Testis (tissue), 2 donors: Measurements from ENCODE around the gene ADAMTS6.

Experiments used
- POLR2A ChIP-seq: fragments of 450-650 bp; IDR thresholded peaks from one replicate; pipeline ENCODE4 v1.6.1; 2017; ENCODE audit warnings: antibody characterized with exemption, mild to moderate bottlenecking, moderate library complexity
- TF ChIP-seq, protein P1 (sequence below), 3 experiments: fragments of 450-650 bp in 2 of 3; fragments of 200-600 bp in 1 of 3; sonication (generic) in 1 of 3; IDR thresholded peaks; one replicate each; pipeline ENCODE4 v1.5.1; 2016 to 2019; ENCODE audit warnings: antibody characterized with exemption in 3 of 3, mild to moderate bottlenecking in 2 of 3, moderate library complexity in 1 of 3

DNA sequence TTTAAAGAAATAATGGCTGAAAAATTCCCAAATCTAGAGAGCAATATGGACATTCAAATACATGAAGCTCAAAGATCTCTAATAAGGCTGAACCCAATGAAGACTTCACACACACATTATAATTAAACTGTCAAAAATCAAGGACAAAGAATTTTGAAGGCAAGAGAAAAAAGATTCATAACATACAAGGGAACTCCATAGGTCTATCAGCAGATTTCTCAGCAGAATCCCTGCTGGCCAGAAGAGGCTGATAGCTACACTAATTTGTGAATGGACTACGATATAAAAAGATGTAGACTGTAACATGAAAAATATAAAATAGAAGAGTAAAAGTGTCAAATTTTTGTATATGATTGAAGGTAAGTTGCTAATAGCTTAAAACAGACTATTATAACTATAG, 251.9 kb downstream of the ADAMTS6 start:
- TF ChIP-seq, protein P1, sequence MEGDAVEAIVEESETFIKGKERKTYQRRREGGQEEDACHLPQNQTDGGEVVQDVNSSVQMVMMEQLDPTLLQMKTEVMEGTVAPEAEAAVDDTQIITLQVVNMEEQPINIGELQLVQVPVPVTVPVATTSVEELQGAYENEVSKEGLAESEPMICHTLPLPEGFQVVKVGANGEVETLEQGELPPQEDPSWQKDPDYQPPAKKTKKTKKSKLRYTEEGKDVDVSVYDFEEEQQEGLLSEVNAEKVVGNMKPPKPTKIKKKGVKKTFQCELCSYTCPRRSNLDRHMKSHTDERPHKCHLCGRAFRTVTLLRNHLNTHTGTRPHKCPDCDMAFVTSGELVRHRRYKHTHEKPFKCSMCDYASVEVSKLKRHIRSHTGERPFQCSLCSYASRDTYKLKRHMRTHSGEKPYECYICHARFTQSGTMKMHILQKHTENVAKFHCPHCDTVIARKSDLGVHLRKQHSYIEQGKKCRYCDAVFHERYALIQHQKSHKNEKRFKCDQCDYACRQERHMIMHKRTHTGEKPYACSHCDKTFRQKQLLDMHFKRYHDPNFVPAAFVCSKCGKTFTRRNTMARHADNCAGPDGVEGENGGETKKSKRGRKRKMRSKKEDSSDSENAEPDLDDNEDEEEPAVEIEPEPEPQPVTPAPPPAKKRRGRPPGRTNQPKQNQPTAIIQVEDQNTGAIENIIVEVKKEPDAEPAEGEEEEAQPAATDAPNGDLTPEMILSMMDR (IDR thresholded peaks at IDR 0.05), result no peak
- no peak for TF ChIP-seq POLR2A
